NCI-H146 treated with DMSO at 0.1 percent for 48 hours (cell line): ENCODE data around the gene COX11.
A peak's percentile ranks its signal among the peaks of the same experiment; 100 is the strongest.

ENCODE experiments used
- DNase-seq: peaks from one replicate; lab custom pipeline; 2025; ENCODE audit not compliant: unreplicated experiment; lab: John Stamatoyannopoulos, UW

Gene COX11

GRCh38 chr17:54968262-54968987 is at the start of gene COX11, which contains the start of gene STXBP4:
TSS of gene COX11 (minus strand) at chr17:54968654. CDS start at chr17:54968646, 8 bp downstream.
TSS of gene STXBP4 (plus strand) at chr17:54968765. CDS start at chr17:54986220, 17,455 bp downstream.
- peak; percentile 88 for DNase-seq

GRCh38 chr17:55005520-55005919 is 37.1 kb upstream of the COX11 start:
- no peak for DNase-seq

- DNase-seq: no peak
These were observed 36.0 kb upstream of the COX11 start for GRCh38 chr17:55004484-55004883.

GRCh38 chr17:55002458-55002857 is 34.0 kb upstream of the COX11 start:
- no peak for DNase-seq

- no peak for DNase-seq
These were observed 28.0 kb upstream of the COX11 start for GRCh38 chr17:54996441-54996840.

- peak; percentile 29 for DNase-seq
These were observed 24.6 kb upstream of the COX11 start for GRCh38 chr17:54992797-54993639.

GRCh38 chr17:54991567-54991966 is 23.1 kb upstream of the COX11 start:
- DNase-seq: no peak

- no peak for DNase-seq
These were observed 21.7 kb upstream of the COX11 start for GRCh38 chr17:54990118-54990517.

GRCh38 chr17:54985476-54985875 is 17.0 kb upstream of the COX11 start:
- no peak for DNase-seq

GRCh38 chr17:54983260-54983659 is 14.8 kb upstream of the COX11 start:
- DNase-seq: no peak

GRCh38 chr17:54982399-54982798 is 13.9 kb upstream of the COX11 start:
- DNase-seq: no peak

GRCh38 chr17:54980375-54980774 is 11.9 kb upstream of the COX11 start:
- no peak for DNase-seq

- no peak for DNase-seq
These were observed 11.2 kb upstream of the COX11 start for GRCh38 chr17:54979657-54980056.

- no peak for DNase-seq
These were observed 9.3 kb upstream of the COX11 start for GRCh38 chr17:54977744-54978143.

GRCh38 chr17:54976316-54976715 is 7.9 kb upstream of the COX11 start:
- DNase-seq: no peak

- no peak for DNase-seq
These were observed 6.3 kb upstream of the COX11 start for GRCh38 chr17:54974759-54975158.

- no peak for DNase-seq
These were observed 4.1 kb upstream of the COX11 start for GRCh38 chr17:54972406-54973138.

GRCh38 chr17:54971901-54972300 is 3.4 kb upstream of the COX11 start:
- no peak for DNase-seq

GRCh38 chr17:54971147-54971546 is 2.7 kb upstream of the COX11 start:
- no peak for DNase-seq

- DNase-seq: no peak
These were observed 1.5 kb upstream of the COX11 start for GRCh38 chr17:54969658-54970572.

- peak; percentile 35 for DNase-seq
These were observed 506 bp upstream of the COX11 start for GRCh38 chr17:54968988-54969332.
